SH-SY5Y (cell line): ENCODE measurements around the gene HRH3.

Experiments used
- GATA2 ChIP-seq: IDR thresholded peaks from 2 replicates; pipeline ENCODE4 v1.6.1; 2011; ENCODE audit warnings: mild to moderate bottlenecking, low read depth, low read length
- GATA3 ChIP-seq: IDR thresholded peaks from 2 replicates; pipeline ENCODE4 v1.6.1; 2011; ENCODE audit warnings: low read depth, mild to moderate bottlenecking, low read length, moderate library complexity

DNA sequence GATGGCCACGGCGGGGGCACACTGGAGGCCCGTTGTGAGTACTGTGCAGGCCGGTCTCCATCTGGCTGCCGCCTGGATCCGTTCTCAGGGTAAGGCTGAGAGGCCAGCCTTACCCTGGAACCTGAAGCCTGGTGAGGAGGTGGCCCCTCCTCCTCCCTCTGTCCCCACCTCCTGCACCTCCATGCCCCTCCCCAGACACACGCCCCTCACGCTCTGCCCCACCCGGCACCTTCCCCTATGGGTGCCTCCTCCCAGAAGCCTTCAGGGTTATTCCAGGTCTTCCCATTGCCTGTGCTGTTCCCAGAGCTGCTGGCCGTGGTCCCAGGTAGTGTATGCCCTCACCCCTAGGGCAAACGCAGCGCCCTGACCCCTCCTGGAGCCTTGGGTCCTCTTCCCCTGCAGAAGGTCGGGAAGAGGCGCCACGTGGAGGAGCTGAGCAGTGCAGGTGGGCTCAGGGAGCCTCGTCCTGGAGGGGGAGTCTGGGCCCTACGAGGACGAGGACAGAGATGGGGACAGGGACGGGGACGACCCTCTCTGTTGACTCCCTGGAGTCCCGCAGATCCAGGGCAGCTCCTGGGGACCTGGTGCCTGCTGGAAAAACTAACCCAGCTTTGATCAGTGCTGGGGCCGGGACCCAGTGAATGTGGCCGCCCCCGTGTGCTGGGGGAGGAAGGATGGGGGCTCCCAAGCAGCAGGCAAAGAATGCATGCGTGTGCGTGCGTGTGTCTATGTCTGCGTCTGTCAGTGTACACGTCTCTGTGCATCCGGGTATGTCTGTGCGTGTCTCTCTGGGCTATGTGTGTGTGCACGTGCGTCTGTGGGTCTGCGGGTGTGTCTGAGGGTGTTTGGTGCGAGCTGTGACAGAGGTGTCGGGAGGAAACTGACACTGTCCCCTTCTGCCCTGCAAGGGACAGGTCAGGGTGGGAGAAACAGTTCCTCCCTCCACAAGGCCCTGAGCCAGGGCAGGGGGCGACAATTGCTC is 8.2 kb upstream of the HRH3 start:
- no peak for TF ChIP-seq GATA2
- TF ChIP-seq GATA3, result no peak
